IMR-90 (cell line): ENCODE measurements around the gene ABTB2. TPM values are rescaled to one million over a fixed set of nuclear protein-coding genes. Genes with fewer than 3 reads are reported as not detected.

ENCODE experiments used
- ATAC-seq: fragments of 200-7000 bp; cut with Tn5 transposase; 2 replicates; pipeline ENCODE4 v1.9.1; 2020; ENCODE audit warnings: low read depth, mild to moderate bottlenecking, moderate library complexity
- BruUV-seq: library from RNA; stranded (reverse); fragments of 400-500 nt; replicated peaks from 2 replicates; lab custom pipeline; 2021; lab: Mats Ljungman, UMichigan
- CTCF ChIA-PET: fragments of 300-600 bp; formaldehyde crosslinking; extraction: SDS; loops from one replicate; lab custom pipeline; 2021; ENCODE audit warnings: antibody characterized with exemption; lab: Yijun Ruan, JAX
- POLR2A ChIA-PET: fragments of 300-600 bp; sonication (Branson Sonifier 250); formaldehyde crosslinking; loops from one replicate; lab custom pipeline; 2022; ENCODE audit warnings: antibody characterized with exemption; ENCODE audit not compliant: unreplicated experiment; lab: Charles Lee
- DNase-seq: peaks from one replicate; pipeline ENCODE4 v3.0.0; 2013
- H2AFZ ChIP-seq: replicated peaks from 2 replicates; pipeline ENCODE3; 2013; ENCODE audit warnings: low read length, mild to moderate bottlenecking; ENCODE audit not compliant: poor library complexity
- H2AK5ac ChIP-seq: 2 replicates; pipeline ENCODE4 v1.6.1; 2013; ENCODE audit warnings: low read depth, low read length, inconsistent platforms
- H2AK9ac ChIP-seq: replicated peaks from 2 replicates; pipeline ENCODE3; 2013; ENCODE audit warnings: mild to moderate bottlenecking, low read depth, low read length, moderate library complexity; ENCODE audit not compliant: poor library complexity
- H2BK120ac ChIP-seq: 2 replicates; pipeline ENCODE4 v1.6.1; 2013; ENCODE audit warnings: low read depth, low read length, inconsistent platforms
- H2BK15ac ChIP-seq: 3 replicates; pipeline ENCODE4 v1.6.1; 2013; ENCODE audit warnings: low read depth, low read length, inconsistent platforms
- H2BK20ac ChIP-seq: 2 replicates; pipeline ENCODE4 v1.6.1; 2013; ENCODE audit warnings: low read depth, mild to moderate bottlenecking, inconsistent platforms, low read length, moderate library complexity
- H2BK5ac ChIP-seq: 2 replicates; pipeline ENCODE4 v1.6.1; 2013; ENCODE audit warnings: mild to moderate bottlenecking, low read depth, low read length, inconsistent platforms; ENCODE audit not compliant: poor library complexity, severe bottlenecking
- H3K14ac ChIP-seq: replicated peaks from 2 replicates; pipeline ENCODE4 v1.6.1; 2013; ENCODE audit warnings: low read depth, low read length, inconsistent platforms
- H3K18ac ChIP-seq: 2 replicates; pipeline ENCODE4 v1.6.1; 2013; ENCODE audit warnings: low read depth, low read length, control low read depth
- H3K23ac ChIP-seq: 2 replicates; pipeline ENCODE4 v1.6.1; 2013; ENCODE audit warnings: low read depth, low read length, inconsistent platforms
- H3K27ac ChIP-seq: 2 replicates; pipeline ENCODE4 v1.5.1; 2013; ENCODE audit warnings: mild to moderate bottlenecking, control low read depth, low read length; ENCODE audit not compliant: insufficient read depth
- H3K27me3 ChIP-seq: 2 replicates; pipeline ENCODE4 v1.6.1; 2013; ENCODE audit warnings: low read length; ENCODE audit not compliant: control insufficient read depth, insufficient read depth
- H3K36me3 ChIP-seq: 2 replicates; pipeline ENCODE4 v1.6.1; 2013; ENCODE audit warnings: low read length, mixed read lengths; ENCODE audit not compliant: control insufficient read depth, insufficient read depth
- H3K4ac ChIP-seq: 2 replicates; pipeline ENCODE4 v1.6.1; 2013; ENCODE audit warnings: low read depth, low read length, inconsistent platforms
- H3K4me1 ChIP-seq: 2 replicates; pipeline ENCODE4 v1.6.1; 2013; ENCODE audit warnings: low read length, mixed read lengths; ENCODE audit not compliant: control insufficient read depth, insufficient read depth
- H3K4me2 ChIP-seq: 2 replicates; pipeline ENCODE4 v1.6.1; 2013; ENCODE audit warnings: low read depth, mild to moderate bottlenecking, control low read depth, low read length, moderate library complexity
- H3K4me3 ChIP-seq: 2 replicates; pipeline ENCODE4 v1.5.1; 2013; ENCODE audit warnings: low read depth, mild to moderate bottlenecking, control low read depth, low read length, moderate library complexity; ENCODE audit not compliant: insufficient read depth
- H3K56ac ChIP-seq: 2 replicates; pipeline ENCODE4 v1.6.1; 2013; ENCODE audit warnings: low read length, inconsistent platforms; ENCODE audit not compliant: insufficient read depth; ENCODE audit errors: extremely low read depth
- H3K79me1 ChIP-seq, 2 experiments: 2 replicates each; pipeline ENCODE4 v1.6.1; 2013; ENCODE audit warnings: low read length in 2 of 2, inconsistent platforms in 1 of 2, low read depth in 1 of 2
- H3K9ac ChIP-seq: 2 replicates; pipeline ENCODE4 v1.6.1; 2013; ENCODE audit warnings: low read depth, low read length, control low read depth
- H3K9me1 ChIP-seq: 2 replicates; pipeline ENCODE4 v1.6.1; 2013; ENCODE audit warnings: low read length, inconsistent platforms; ENCODE audit not compliant: insufficient read depth
- H3K9me3 ChIP-seq: 2 replicates; pipeline ENCODE4 v1.6.1; 2013; ENCODE audit warnings: low read length; ENCODE audit not compliant: control insufficient read depth, insufficient read depth
- H4K20me1 ChIP-seq: 2 replicates; pipeline ENCODE4 v1.6.1; 2013; ENCODE audit warnings: low read length, inconsistent platforms; ENCODE audit not compliant: insufficient read depth
- H4K5ac ChIP-seq: 2 replicates; pipeline ENCODE4 v1.6.1; 2013; ENCODE audit warnings: mild to moderate bottlenecking, low read depth, low read length, control low read depth
- H4K8ac ChIP-seq, 2 experiments: 2 replicates each; pipeline ENCODE4 v1.6.1; 2013; ENCODE audit warnings: low read depth in 2 of 2, low read length in 2 of 2, control low read depth in 1 of 2, inconsistent platforms in 1 of 2
- H4K91ac ChIP-seq: 2 replicates; pipeline ENCODE4 v1.6.1; 2013; ENCODE audit warnings: low read depth, low read length, inconsistent platforms; ENCODE audit not compliant: insufficient read depth
- BHLHE40 ChIP-seq: fragments of 150-350 bp; IDR thresholded peaks from 2 replicates; pipeline ENCODE4 v1.6.1; 2016; ENCODE audit warnings: mild to moderate bottlenecking, low read depth, low read length
- CHD1 ChIP-seq: IDR thresholded peaks from 2 replicates; pipeline ENCODE4 v1.6.1; 2012; ENCODE audit warnings: low read depth, low read length, improper control_type of control experiment
- MAFK ChIP-seq: IDR thresholded peaks from 2 replicates; pipeline ENCODE4 v1.6.1; 2012; ENCODE audit warnings: low read depth, low read length, improper control_type of control experiment
- MXI1 ChIP-seq: IDR thresholded peaks from 2 replicates; pipeline ENCODE4 v1.6.1; 2012; ENCODE audit warnings: low read depth, mild to moderate bottlenecking, low read length, moderate library complexity, borderline replicate concordance
- POLR2A ChIP-seq: IDR thresholded peaks from 2 replicates; pipeline ENCODE4 v1.6.1; 2012; ENCODE audit warnings: mild to moderate bottlenecking, low read depth, low read length
- WGBS, 2 experiments: methylation state at CpG; one replicate each; pipeline versions ENCODE4 v1.1.5 to v1.1.7; 2013; ENCODE audit warnings: missing lambda C conversion rate in 2 of 2; ENCODE audit not compliant: insufficient read length in 1 of 2; ENCODE audit errors: extremely low coverage in 2 of 2; 5-methylcytosine and 5-hydroxymethylcytosine counted together
- dilution Hi-C: fragments of 300-500 bp; cut with HindIII; formaldehyde crosslinking; loops from one replicate; pipeline ENCODE4 v1.14.3; 2018; ENCODE audit warnings: low sequenced_read_pairs; ENCODE audit not compliant: unreplicated experiment
- in situ Hi-C: fragments of 300-500 bp; cut with MboI; formaldehyde crosslinking; loops from 3 replicates; pipeline ENCODE4 v1.14.3; 2019; ENCODE audit warnings: low sequenced_read_pairs, inconsistent platforms, mixed read lengths
- intact Hi-C: fragments of 100-400 bp; cut with micrococcal nuclease; formaldehyde crosslinking; loops from 2 replicates; pipeline ENCODE4 v1.10.0; 2022
- polyA plus RNA-seq, 3 experiments: library from polyadenylated mRNA; depleted of rRNA; stranded (reverse); fragments of >200 nt; gene quantifications; 2 replicates each; pipeline ENCODE4 v1.2.3, GENCODE V29; 2012; ENCODE audit warnings: low replicate concordance in 1 of 3
- total RNA-seq: library from RNA; depleted of rRNA; stranded (reverse); fragments of >200 nt; gene quantifications from 2 replicates; pipeline ENCODE4 v1.2.3, GENCODE V29; 2012

The ABTB2 gene
- total and polyA plus RNA-seq, 2 of the 4 experiments (the other 2 are of a cell fraction), result 0.18 to 2.0 TPM

- Histone ChIP-seq H2AK5ac (peak overlapping the region; percentile 52; the same call in 1 of the 2 replicates), H2BK5ac (no peak overlapping the region), H4K5ac (no peak overlapping the region), H4K8ac (no peak overlapping the region), H3K14ac (no peak overlapping the region), H3K23ac (peak overlapping the region; percentile 26; the same call in 1 of the 2 replicates), H2AFZ (peak overlapping the region; percentile 23), H3K9me1 (peaks cover 16% of the 10 kb centered on the region), H3K36me3 (no peaks in the 10 kb centered on the region), H3K27me3 (peaks cover 18% of the 10 kb centered on the region), H3K79me1 (peaks cover 0 to 3% of the 10 kb centered on the region in 2 experiments; a peak in 1 of 4 replicates), H3K4me1 (peaks cover 11% of the 10 kb centered on the region; the same call in 1 of the 2 replicates), H2BK20ac (0 out of 2 replicates have a peak overlapping the region, but pooled peaks have one; percentile 28), H4K20me1 (peaks cover 11% of the 10 kb centered on the region), H3K4ac (peak overlapping the region; percentile 27; the same call in 1 of the 2 replicates), H2BK120ac (no peak overlapping the region), H2AK9ac (no peak overlapping the region), H3K27ac (peak overlapping the region; percentile 44; the same call in 1 of the 2 replicates), H3K18ac (no peak overlapping the region; the same call in 1 of the 2 replicates), H3K56ac (no peak overlapping the region), H4K91ac (peak overlapping the region; percentile 13; the same call in 1 of the 2 replicates), H3K9ac (no peak overlapping the region), H3K9me3 (no peaks in the 10 kb centered on the region), H3K4me2 (peak overlapping the region; percentile 3; the same call in 1 of the 2 replicates), H3K4me3 (no peak overlapping the region), H2BK15ac (peak overlapping the region; percentile 12; the same call in 1 of the 3 replicates)
- ATAC-seq (peak; percentile 36), DNase-seq (no peak)
- intact Hi-C loops, result loop anchor here (2.0 kb wide), 1 partner anchor 92 kb away; the partner anchor contains the start of gene ABTB2
- ChIA-PET CTCF (interaction anchor here (0.6 kb wide), 1 partner anchor 19 kb away, joined by 3 read pairs; no protein-coding TSS in a partner anchor), POLR2A (interaction anchor here (0.5 to 0.7 kb wide), 2 partner anchors 26 to 869 kb away, joined by 3 to 6 read pairs; no protein-coding TSS in a partner anchor)
- TF ChIP-seq CHD1, result no peak
- TF ChIP-seq MXI1, result peak; percentile 31; the same call in 1 of the 2 replicates
- TF ChIP-seq MAFK, result no peak
- TF ChIP-seq POLR2A, result no peak
- no peak for TF ChIP-seq BHLHE40
- WGBS, 2 experiments, result 30% methylated on average over 8 of the region's 11 CpGs; no CpG with 5 or more reads in 1 of the 2 experiments
- in situ Hi-C loops, result no loop called here
- BruUV-seq, result no TSS peak
- dilution Hi-C loops, result loop anchor here (10.0 kb wide), 1 partner anchor 88 kb away; the partner anchor contains the start of gene ABTB2
Measured at GRCh38 chr11:34267013-34267412, 90.8 kb downstream of the ABTB2 start.
